ENCODE measurements around the gene NKD1.
A peak's percentile ranks its signal among the peaks of the same experiment; 100 is the strongest.

Gene NKD1

DNA sequence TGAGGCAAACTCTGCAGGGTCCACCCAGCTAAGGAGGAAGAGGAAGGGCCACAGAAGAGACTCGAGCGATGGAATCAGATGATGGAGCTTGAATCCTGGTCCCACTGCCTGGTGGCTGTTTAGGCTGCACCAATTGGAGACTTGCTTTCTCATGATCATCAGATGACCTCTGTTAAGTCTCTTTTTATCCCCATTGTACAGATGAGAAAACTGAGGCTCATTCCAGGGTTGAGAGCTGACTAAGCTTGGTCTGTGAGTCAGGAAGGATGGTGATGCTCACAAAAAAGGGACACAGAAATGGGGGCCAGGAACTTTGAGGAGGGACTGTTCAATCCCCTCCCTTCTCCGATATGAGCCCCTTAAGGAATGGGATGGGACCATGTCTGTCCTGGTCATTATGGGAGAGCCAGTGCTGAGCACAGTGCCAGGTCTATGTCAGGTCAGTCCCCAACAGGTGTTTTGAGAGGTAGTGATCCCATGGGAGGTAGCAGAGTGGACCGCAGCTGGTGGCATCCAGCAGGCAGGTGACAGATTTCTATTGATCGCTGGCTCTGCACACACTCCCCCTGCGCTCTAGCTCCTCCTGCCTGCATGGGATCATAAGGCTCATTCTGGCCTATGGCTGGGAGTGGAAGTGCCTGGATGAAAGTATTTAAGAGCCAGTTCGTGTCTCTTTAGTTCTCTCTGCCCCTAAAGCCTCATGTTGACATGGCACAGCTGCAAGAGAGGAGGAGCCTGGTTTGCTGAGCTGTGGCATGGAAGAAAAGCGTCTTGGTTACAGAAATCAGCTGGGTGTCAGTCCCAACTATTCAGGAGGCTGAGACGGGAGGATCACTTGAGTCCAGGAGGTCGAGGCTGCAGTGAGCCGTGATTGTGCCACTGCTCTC, 105.7 kb downstream of the NKD1 start:
- DNase-seq = no peak

DNA sequence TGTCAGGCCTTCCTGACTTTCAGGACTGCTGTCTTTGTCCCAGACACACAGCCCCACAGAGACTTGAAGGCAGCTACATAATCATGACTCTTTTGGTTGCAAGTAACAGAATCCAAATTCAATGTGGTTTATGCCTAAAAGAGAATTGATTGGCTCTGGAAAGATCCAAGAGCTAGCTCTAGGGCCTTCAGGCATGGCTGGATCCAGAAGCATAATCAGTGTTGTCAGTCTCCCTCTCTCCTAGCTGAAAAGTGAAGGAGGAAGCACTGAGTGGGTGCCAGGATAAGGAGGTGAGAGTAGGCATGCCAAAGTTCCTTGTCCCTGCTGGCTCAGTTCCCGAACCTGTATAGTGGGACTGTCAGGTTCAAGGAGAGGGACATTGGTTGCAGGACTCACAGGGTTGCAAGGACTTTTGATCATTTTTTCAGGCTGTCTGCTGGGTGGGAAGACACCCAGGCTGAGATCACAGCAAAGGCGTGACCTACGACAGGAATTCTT, 107.4 kb downstream of the NKD1 start:
- DNase-seq = no peak

DNA sequence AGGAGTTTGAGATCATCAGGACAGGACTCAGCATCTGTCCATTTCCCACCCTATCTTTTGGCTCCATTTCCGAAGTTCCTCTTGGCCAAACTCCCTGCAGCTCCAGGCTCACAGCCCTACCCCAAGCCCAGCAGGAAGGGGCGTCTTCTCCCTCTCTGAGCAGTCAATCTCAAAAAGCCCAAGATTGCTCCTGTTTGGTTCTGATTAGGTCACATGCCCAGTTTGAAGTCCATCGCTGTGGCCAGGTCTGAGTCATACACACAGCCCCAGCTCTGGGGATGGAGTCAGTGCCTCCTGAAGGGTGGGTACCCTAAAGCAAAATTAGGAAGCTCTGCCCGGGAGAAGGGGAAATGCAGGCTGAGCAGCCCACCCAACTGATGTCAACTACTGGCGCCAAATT, 109.0 kb downstream of the NKD1 start:
- DNase-seq = no peak

DNA sequence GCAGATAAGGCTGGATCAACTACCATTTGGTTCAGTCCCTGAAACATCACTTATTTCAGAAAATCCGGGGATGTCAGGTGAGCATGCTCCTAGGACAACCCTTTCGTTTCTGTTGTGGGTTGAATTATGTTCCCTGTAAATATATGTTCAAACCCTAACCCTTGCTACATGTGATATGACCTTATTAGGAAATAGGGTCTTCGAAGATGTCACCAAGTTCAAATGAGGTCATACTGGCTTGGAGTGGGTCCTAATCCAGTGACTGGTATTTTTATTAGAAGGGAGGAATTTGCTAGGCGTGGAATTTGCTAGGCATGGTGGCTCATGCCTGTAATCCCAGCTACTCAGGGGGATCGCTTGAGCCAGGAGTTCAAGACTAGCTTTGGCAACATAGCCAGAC, 111.6 kb downstream of the NKD1 start:
- DNase-seq = no peak

DNA sequence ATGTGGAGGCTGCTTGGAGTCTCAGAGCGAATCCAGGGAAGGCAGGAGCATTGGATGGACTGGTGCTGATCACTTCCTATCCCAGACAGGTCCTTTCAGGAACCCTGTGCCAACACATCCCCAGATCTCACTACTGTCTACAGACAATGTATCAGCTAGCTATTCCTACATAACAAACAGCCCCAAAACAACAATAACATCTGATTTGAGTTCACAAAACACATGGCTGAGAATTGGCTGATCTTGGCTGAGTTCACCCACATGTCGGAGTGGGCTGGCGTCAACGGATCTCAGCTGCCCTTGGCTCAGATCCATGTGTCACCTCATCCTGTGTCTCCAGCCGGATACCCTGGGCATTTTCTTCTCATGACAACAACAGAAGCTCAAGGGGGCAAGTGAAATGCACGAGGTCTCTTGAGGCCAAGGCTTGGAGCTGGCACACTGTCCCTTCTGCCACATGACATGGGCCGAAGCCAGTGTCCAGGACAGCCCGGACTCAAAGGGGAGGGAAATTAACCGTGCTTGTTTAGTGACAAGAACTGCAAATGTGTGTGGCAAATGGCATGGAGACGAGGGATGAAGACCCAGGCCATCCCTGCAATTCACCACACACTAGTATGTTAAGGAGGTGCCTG, 114.2 kb downstream of the NKD1 start:
- DNase-seq = no peak

DNA sequence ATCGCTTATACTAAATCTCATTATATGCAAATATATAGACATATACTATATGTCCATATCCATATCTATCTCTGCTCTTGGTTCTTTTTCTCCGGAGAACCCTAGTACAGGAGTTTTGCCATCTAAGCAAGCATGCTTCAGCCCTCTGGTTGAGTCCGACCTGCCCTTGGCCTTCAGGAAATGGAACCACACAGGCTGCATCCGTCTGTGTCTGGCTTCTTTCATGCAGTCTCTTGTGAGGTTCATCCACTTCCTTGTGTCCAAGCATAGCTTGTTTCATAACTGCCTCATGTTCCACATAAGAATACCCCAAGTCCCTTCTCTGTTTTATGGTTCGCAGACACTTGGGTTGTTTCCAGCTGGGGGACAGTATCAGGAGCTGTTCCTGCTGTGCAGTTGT, 116.1 kb downstream of the NKD1 start:
- no peak for DNase-seq

DNA sequence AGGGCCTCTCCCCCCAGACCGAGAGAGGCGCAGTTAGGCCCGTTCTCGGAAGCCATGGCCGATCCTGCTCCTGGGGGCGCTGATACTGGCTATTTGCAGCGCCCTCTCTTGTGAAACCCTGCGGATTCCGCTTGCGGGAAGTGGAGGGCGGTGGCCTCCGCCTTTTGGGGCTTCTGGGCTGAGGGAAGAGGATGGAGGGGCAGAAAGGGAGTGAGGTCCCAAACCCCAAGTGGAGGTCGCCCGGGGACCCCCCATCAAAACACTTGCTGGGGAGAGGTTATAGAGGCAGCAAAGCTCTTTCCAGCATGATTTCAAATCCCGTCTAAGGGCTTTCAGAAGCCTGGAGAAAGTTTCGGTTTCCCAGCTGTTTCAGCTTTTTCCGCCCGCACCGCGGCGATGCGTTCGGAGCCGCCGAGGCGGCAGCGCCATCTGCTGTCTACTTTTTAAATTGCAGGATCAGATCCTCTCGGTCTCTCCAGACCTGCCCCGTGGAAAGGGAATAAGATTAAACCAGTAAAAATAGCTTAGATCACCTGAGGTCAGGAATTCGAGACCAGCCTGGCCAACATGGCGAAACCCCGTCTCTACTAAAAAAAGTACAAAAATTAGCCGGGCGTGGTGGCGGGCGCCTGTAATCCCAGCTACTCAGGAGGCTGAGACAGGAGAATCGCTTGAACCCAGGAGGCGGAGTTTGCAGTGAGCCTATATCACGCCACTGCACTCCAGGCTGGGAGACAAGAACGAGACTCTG, 117.1 kb downstream of the NKD1 start:
- peak; percentile 4 for DNase-seq

DNA sequence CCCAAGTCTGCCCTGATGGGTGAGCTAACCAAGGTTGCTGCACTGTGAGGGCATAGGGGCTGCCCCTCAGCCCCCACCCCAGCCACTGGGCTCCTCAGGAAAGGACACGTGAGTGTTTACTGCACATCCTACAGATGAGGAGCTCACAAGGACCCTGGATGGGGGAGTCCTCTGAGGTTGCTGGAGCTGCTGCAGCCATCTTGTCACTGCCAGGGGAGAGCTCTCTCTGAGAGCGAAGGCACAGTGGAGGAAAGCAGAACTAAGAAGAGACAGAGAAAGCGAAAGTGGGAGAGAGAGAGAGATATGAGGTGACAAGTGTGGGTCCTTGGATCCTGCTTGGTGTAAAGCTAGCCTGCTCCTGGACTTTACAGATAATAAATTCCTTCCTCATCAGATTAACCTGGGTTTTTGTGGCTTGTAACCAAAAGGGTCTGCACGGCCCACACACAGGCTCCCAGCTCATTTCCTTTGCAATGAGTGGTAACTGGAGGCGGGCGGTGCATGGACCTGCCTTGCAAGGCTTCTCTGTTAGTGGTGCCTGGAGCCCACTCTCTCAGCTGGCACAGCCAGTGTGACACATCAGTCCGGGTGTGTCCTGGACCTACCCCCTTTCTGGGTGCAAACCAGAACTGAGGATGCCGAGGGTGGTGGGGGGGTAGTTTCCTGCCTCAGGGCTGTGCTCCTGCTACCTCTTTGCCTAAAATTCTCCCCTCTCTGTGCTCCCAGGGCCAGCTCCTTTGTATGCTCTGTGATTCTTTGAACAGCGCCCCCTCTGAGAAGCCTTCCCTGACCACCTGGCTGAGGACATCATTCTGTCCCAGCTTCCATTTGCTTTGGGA, 118.7 kb downstream of the NKD1 start:
- DNase-seq = no peak

DNA sequence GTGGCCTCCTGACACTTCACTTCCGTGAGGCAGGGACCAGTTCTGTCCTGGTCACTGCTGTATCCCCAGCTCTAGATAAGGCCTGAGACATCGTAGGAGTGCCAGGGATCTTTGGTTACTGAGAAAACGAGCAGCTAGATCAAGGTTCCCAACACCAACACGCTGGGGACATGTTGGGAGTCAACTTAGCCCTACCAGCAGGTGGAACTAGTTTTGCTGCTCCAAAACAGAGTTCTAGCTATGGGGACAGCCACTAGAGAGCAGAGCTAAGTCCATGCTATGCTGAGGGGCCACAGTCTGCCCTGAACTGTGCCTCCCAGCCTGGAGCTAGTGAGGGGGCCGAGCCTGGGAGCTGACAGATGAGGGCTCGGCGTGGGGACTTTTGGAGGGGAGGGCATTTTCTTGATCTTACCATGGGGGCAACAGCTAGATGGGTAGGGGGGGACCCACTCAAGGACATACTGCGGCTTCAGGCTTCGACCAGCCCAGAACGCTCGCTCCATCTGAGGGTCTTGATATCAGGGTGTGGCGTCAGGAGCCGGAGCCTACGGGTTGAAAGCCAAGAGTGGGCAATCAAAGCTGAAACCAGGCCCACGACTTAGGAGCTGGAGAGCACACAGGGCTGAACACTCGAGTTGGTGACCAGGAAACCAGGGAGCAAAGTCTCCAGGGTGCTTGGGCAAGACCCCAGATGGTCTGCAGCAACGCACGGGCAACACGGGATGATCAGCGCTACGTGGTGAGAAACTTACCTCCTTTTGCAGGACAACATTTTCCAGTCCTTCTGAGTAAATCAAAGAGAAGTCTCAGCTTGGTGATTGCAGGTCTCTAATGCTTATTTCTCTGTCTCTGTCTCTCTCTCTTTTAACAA, 119.5 kb downstream of the NKD1 start:
- no peak for DNase-seq

DNA sequence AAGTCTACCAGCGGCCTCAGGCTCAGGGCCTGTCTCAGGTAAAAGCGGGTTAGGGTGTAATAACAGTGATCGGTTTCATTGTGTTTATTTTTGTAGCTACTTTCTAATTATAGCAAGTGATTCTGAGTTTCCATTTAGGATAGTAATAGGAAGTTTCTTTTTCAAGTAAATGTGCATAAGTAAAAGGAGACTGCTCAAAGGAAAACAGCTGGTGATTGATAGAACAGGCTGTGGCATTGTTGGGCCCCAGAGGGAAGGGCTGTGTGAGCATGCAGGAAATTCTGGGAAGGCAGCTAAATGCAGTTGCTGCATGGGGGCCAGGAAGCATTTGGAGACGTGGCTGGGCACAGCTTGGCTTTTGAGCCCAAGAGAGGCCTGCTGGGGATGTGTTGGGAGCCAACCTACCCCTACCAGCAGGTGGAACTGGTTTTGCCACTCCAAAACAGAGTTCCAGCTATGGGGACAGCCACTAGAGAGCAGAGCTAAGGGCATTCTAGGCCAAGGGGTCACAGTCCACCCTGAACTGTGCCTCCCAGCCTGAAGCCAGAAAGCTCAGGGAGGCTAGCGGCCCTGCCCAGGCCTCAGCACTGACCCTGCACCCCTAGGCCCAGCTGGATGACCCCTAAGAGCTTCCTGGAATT, 120.3 kb downstream of the NKD1 start:
- DNase-seq = peak; percentile 12

DNA sequence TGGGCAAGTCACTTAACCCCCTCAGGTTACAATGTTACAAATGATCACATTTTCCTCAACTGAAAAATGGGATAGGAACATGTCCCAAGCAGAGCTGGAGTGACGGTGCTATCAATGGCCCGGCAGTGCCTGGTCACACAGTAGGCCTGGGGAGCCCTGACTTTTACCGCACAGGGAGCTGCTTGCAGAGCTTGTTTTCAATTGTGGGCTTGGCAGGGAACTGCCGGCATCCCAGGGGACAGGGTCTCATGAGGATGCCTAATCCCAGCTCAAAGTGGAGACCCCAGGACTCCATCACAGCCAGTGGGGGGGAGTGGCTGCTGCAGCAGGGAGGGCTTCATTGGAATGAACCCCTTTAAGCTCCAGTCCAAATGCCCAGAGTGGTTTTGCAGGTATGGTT, 121.5 kb downstream of the NKD1 start:
- no peak for DNase-seq

DNA sequence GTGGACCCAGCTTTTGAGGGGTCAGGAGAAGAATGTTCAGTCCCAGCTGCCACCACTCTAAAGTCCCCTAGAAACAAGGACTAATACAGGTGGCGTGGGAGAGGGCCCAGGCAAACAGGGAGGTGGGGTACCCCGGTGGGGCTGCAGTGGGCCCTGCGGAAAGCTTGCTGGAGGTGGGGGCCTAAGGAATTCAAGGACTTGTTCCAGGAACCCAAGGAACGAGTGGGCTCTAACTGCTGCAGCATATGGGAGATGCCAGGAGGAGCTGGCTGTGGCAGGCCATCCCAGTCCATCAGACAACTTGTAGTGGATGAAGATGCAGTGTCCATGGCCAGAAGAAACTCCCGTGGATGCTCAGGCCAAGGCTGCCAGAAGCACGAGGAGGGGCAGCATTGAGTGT, 122.3 kb downstream of the NKD1 start:
- no peak for DNase-seq

DNA sequence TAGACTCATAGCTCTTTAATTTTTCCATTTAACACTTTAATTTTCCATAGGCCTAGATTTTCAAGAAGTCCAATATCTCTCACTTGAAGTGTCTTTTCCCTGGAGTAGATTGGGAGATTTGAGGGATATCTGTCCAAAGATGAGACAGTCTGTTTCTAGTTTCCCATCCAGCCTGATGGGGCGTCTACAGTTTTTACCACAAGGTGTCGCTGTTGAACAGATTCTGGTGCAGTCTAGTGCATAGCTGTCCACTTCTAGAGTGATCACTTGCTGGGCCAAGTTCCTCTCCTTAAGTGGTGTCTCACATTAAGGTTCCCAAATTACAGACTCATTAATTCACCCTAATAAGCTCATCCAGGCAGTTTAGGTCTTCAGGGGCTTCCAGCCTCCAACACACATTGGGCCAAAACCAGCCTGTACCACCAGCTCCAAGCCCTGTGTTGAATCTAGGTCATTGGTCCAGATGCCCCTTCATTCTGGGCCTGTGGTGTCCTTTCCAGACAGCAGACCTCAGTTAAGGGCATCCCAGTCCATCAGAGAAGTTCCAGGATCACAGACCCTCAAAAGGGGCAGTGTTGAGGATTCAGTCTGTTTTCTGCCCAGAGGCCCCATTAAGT, 123.6 kb downstream of the NKD1 start:
- DNase-seq = no peak

DNA sequence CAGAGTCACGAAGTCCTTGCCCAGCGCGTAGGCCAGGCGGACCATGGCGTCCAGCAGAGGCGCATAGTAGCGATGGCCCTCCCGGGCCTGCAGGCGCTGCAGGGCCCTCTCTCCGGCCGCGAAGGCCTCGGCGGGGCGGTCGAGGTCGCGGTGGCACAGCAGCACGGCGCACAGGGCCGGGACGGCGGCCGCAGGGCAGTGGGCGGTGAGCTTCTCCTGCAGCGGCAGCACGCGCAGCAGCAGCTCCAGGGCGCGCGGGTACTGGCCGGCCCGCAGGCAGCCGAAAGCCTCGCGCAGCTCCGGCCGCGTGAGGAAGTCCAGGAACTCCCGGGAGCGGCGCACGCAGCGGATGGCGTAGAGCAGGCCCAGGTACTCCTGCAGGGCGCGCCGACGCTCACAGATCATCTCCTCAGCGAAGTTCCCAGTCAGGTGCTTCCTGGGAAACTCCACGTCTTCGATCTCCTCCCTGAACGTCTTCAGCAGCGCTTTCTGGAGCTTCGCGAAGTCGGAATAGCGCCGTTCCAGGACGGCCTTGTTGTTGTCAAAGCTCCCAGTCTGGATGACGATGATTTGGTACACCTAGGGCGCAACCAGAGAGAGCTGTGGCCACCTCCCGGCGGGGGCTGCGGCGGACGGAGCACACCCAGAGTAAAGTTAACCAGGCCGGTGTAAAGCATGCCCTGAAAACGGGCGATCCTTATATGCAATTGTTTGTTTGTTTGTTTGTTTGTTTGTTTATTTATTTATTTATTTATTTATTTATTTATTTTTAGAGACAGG, 125.5 kb downstream of the NKD1 start:
- DNase-seq = no peak

DNA sequence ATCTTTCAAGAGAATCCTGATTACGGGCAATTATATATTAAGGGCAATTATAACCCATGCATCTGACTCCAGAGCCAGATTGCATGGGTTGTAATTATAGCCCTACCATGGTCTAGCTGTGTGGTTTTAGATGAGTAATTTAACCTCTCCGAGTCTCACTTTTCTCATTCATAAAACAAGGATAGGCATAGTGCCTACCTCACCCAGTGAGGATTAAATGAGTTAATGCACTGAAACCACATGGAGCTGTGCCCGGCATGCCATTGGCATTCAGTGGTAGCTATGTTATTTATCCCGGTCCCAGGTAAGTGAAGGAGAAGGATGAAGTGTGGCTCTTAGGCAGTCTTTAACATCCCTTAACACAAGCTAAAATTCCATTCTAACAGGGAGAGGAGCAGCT, 126.6 kb downstream of the NKD1 start:
- no peak for DNase-seq

DNA sequence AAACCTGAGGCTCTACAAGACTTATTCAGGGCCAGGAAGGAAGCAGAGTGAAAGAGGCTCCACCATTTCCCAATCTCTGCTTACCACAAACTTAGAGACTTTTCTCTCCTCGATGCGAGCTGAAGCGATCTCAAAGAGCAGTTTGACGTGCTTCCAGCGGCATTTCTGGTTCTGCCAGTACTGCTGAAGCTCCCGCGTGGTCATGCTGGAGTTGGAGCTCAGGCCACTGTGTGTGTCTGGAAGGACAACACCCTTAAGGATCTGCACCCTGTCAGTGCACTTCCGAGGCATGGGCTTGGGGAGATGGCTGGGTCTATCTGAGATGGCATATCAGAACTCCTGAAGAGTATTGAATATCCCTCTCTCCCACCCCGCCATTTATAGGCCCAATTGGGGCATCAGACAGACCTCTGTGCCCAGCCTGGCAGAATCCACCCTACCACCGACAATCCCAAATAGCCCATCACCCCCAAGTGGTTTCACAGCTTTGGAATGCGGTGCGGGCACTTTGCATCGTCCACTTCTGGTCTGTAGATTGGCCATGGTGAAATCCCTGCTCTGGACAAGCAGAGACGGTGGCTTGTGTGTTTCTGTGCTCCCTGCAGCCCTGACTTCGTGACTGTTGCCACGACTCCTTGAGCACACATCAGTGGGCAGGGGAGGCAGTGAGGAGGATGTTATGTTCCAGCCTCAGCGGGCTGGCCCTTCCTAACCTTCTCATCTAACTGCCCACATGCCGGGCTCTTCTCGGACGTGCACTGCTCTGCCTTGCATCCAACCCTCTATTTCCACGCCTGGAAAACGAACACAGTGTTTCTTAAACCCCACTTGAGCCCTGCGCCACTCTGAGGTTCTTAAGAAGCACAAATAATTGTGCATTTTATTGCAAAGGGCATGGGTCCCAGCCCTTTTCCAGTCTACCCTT, 127.8 kb downstream of the NKD1 start:
- DNase-seq = no peak

DNA sequence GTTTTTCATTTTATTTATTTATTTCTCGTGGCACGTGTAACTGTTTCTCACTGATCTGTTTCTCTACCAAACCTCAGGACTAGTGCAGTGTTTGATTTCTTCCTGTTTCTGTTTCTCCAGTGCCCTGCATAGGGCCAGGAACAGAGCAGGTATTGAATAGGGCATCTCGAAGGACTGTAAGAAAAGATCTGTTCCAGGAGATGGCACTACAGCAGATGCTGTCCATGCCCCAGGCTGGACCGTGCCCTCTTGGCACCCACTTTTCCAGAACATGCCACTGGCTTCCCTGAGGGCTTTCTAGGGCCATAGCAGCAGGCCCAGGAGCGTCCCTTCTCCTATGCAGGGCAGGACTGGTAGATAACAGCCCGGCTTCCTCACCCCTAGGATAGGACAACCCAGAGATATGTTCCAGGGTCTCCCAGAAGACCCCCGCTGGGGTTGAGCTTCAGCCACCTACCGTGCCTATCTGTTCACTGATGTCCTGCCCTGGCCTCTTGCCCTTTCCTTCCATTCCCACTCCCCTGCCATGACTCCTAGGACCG, 128.6 kb downstream of the NKD1 start:
- no peak for DNase-seq

DNA sequence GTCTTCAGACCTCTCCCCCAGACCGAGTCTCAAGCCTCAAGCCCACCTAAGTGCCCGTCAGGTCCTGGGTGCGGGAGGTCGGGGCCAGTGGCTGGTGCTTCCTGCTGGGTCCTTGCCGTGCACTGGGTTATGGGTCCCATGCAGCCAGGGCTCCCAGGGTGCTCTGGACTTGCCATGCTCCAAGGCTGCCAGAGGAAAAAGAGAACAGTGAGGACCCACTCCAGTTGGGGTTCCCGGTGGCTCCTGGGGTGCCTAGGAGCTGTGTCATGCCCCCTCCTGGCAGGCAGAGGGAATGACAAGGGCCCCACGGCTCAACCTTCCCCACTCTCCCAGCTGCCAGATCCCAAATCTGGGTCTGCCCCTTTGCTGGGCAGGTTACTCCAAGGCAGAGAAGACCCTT, 129.2 kb downstream of the NKD1 start:
- DNase-seq = no peak
